Measurements from ENCODE around the gene RGS6.

Gene RGS6

DNA sequence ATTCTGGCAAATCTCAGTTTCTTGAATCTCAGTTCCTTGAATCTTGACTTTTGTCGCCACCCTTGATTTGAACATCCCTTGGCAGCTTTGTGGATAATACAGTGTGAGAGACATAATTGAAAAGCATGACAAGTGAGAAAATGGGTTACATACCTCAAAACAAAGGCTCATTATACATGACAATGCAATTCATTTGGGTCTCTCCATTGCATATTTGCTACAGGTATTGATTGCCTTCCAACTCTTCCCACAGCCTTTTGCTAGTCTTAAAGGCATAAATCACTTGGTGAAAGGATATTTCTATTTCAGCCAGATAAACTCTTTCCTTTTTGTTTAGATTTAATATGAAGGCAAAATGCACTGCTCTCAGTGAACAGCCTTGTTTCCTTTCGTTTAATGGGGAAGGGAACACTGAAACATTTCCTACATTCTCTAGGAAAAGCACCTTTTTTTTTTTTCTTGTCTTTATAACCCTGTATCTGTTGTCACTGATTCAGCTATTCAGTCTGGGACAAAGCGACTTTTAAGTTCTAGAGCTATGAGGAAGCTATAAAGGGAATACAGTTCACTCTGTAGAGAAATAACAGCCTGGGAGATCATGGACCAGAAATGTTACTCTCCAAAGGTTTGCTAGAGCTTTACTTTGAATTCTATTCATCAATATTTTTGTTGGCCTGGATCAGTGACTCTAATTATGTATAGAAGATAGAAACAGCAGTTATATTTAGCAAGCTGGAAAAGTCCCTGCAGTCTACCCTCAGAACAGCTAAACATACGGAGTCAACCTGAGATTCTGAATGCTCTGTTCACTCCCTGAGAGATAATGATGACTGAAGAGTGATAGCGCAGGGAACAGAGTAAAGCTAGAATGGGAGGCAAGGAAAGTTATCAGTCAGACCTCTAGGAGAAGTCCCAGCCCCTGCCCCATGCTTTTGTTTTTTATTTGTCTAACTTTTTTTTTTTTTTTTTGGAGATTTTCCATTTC is 311.4 kb downstream of the RGS6 start:
- Mint-ChIP-seq H3K36me3 (no peaks in the 10 kb centered on the region), H3K4me3 (no peak overlapping the region), H3K9me3 (peaks cover 5% of the 10 kb centered on the region), H3K27me3 (peaks cover 26% of the 10 kb centered on the region), H3K4me1 (no peaks in the 10 kb centered on the region), H3K27ac (no peak overlapping the region)

DNA sequence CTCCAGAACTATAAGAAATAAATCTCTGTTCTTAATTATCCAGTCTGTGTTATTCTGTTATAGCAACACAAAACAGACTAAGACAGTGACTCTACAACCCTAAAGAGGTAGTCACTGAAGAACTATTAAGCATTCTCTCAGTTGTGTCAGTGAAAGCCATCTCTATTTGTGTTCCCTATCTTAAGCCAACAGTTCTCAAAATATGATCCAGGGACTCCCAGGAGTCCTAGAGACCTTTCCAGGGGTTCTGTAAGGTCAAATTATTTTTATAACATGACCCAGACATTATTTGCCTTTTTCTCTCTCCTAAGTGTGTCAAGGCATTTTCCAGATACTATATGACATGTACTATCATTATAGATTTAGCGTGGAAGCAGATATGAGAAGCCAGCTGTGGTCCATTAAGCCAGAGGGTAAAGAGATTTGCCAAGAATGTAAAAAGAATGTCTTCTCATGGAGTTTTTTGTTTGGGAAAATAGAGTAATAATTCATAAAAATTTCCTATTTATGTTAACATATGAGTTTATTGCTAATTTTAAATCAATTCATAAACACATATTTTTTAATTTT is 315.8 kb downstream of the RGS6 start:
- no peaks in the 10 kb centered on the region for H3K4me1 Mint-ChIP-seq
- H3K4me3 Mint-ChIP-seq, result no peak overlapping the region
- no peaks in the 10 kb centered on the region for H3K36me3 Mint-ChIP-seq
- H3K9me3 Mint-ChIP-seq, result peaks cover 9% of the 10 kb centered on the region
- H3K27me3 Mint-ChIP-seq, result peaks cover 30% of the 10 kb centered on the region
- H3K27ac Mint-ChIP-seq, result no peak overlapping the region

DNA sequence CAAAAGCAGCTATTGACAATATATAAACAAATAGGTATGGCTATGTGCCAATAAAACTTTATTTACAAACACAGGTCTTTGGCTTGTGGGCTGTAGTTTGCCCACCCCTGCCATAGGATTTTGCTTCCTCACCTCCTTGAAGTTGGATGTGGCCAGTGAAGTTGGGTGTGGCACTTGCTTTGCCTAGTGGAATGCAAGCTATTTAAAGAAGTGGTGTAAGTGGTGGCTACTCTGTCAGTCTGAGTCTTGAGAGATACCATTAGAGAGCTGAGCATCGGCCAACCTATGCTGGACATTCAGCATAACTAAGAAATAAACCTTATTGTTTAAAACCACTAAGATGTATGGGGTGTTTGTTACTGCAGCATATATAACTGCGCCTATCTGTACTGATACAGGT is 321.3 kb downstream of the RGS6 start:
- H3K4me1 Mint-ChIP-seq, result peaks cover 3% of the 10 kb centered on the region
- peaks cover 8% of the 10 kb centered on the region for H3K27me3 Mint-ChIP-seq
- peaks cover 4% of the 10 kb centered on the region for H3K9me3 Mint-ChIP-seq
- no peak overlapping the region for H3K4me3 Mint-ChIP-seq
- H3K27ac Mint-ChIP-seq, result no peak overlapping the region
- no peaks in the 10 kb centered on the region for H3K36me3 Mint-ChIP-seq

DNA sequence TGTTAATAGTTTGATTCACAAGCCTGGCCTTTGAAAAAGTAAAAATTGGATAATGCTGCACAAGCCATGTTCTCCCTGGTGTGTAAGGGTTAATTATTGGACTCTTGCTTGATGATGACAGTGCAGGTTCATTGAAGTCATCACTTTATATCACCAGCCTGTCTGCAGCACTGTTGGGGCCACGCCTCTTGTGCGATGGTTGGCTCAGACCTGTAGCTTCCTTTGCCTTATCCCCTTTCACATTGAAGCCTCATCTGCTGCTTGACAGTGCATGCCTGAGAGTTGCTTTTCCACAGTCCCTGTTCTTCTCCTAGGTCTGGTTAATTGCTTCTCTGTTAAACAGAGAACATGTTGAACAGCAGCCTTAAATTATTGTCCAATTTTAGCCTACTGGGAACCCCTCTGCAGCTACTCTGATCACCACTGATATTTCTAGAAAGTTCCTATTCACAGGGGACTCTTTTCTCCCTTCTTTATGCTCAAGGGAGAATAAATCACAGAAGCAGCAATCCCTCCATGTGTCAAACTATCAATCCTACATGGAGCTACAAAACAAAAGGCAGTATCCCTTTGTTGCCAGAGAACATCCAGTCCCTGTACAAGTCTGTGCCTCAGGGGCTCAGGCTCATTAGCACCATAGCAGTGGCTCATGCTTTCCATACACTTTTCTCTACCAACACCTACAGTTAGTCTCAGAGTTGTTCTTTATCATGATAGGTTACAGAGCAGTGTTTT is 322.1 kb downstream of the RGS6 start:
- Mint-ChIP-seq H3K27me3 (peaks cover 3% of the 10 kb centered on the region), H3K4me3 (no peak overlapping the region), H3K36me3 (no peaks in the 10 kb centered on the region), H3K4me1 (peaks cover 3% of the 10 kb centered on the region), H3K9me3 (peaks cover 2% of the 10 kb centered on the region), H3K27ac (no peak overlapping the region)

DNA sequence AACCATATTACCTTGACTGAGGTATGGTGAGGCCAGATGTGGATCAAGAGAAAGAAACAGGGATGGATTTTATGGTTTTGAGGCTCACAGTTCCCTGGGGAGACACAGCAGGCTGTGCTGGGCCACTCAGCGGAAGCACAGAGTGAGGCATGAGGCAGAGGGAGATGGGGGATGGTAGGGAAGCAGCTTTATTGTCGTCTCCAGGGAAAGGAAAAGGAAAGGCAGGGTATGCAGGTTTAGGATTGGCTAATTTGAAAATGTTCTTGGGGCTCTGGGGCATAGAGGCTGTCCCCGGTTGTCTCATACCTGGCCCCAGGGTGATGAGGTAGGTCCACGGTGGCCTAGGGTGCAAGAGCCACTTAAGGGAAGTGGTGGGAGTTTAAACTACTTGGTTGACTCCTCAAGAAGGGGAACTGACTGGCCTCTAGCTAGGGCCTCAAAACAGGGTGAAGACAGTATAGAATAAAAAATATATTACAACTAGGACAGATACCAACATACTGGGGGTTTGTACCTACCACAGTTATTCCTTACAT is 322.8 kb downstream of the RGS6 start:
- Mint-ChIP-seq H3K27me3 (peaks cover 3% of the 10 kb centered on the region), H3K4me1 (peaks cover 3% of the 10 kb centered on the region), H3K36me3 (no peaks in the 10 kb centered on the region), H3K4me3 (no peak overlapping the region), H3K27ac (no peak overlapping the region), H3K9me3 (peaks cover under 1% of the 10 kb centered on the region)

DNA sequence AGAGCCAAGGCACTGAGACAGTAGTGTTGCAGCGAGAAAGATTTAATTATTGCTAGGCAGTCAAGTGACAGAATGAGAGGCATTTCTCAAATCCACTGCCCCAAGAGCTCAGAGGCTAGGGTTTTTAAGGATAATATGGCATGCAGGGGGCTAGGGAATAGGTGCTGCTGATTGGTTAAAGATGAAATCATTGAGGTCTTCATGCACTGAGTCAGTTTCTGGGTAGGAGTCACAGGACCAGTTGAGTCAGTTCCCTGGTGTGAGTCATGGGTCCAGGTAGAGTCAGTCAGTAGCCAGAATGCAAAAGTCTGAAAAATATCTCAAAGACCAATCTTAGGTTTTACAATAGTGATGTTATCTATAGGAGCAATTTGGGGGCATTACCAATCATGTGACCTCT is 323.8 kb downstream of the RGS6 start:
- no peak overlapping the region for H3K4me3 Mint-ChIP-seq
- peaks cover 3% of the 10 kb centered on the region for H3K4me1 Mint-ChIP-seq
- H3K27ac Mint-ChIP-seq, result no peak overlapping the region
- H3K27me3 Mint-ChIP-seq, result peaks cover 3% of the 10 kb centered on the region
- H3K9me3 Mint-ChIP-seq, result peaks cover 3% of the 10 kb centered on the region
- no peaks in the 10 kb centered on the region for H3K36me3 Mint-ChIP-seq

DNA sequence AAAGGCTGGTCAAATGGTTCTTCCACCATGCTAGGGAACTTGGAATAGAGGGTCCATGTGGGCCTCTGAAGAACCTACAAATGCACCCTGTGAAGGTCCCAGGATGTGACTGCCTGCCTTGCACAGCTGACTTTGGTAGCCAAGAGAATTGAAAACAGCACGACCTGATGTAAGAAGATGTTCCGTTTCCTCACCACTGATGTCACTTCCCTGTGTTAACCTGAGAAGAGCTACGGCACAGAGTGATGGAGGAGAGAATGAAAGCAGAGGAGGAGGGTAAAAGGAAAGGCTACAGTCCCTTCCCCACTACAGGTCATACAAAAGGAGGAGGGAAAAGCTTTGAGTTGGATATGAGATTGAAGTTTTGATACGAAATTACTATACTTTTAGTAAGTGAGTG is 328.8 kb downstream of the RGS6 start:
- Mint-ChIP-seq H3K4me1 (no peaks in the 10 kb centered on the region), H3K27ac (no peak overlapping the region), H3K27me3 (peaks cover 5% of the 10 kb centered on the region), H3K36me3 (no peaks in the 10 kb centered on the region), H3K4me3 (no peak overlapping the region), H3K9me3 (peaks cover 7% of the 10 kb centered on the region)

DNA sequence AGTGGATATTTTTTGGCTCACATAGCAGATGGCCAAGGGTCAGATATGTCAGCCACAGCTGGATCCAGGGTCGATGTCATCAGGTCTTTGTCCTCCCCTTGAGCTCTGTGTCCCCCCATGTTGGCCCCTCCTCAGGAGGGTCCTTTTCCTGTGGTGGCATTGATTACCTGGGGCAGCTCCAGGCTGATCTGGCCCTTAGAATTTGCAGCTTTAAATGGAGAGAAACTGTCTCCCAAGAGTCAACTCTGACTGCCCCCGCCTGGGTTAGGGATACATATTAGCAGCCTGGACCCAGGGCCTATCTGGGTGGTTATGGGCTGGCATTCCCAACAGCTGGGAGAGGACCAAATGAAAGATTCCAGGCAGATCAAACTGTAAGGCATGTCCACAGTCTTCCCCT is 330.5 kb downstream of the RGS6 start:
- Mint-ChIP-seq H3K9me3 (peaks cover 7% of the 10 kb centered on the region), H3K36me3 (no peaks in the 10 kb centered on the region), H3K27ac (no peak overlapping the region), H3K27me3 (peaks cover 3% of the 10 kb centered on the region), H3K4me3 (no peak overlapping the region), H3K4me1 (no peaks in the 10 kb centered on the region)

DNA sequence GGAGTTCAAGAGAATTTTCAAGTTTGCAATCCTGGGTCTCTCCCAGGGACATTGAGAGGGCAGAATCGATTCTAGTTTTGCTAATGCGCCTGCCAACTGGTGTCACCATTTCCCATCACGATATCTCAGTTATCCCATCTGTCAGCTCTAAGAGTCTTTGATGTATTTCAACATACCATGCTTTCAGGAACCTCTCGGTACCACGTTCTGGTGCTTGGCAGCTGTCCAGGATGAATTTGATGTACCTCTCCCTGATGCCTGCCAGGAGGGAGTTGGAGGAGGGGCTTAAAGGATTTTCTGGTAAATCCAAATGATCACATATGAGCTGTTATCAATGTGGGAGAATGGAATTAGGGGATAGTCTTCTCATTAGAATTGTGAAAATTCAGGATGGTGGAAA is 332.5 kb downstream of the RGS6 start:
- Mint-ChIP-seq H3K9me3 (peaks cover 7% of the 10 kb centered on the region), H3K27ac (no peak overlapping the region), H3K4me1 (no peaks in the 10 kb centered on the region), H3K27me3 (peaks cover 6% of the 10 kb centered on the region), H3K36me3 (no peaks in the 10 kb centered on the region), H3K4me3 (no peak overlapping the region)

DNA sequence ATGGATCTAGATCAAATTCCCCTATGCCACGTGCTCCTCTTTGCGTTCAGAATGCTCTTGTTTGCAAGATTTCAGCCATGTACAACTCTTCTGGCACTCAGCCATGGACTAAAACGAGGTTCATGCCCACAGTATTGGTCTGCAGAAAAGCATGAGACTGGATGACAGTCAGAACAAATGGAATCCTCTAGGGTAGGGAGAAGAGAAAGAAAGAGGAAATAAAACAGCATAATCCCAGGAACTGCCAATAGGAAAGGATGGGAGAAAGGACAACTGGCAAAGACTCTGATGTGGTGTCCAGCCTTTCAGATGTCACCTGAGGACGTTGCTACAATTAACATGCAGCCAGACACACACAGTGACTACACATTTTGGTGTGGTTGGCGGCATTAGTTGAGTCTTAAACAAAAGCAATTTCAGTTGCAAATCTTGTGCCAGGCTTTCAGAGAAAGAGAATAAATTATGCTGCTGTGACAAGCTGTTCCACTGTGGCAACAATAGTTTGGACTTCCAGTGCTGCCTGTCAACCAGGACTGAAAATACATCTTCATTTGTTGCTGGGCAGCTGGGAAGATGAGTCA is 338.0 kb downstream of the RGS6 start:
- no peak overlapping the region for H3K4me3 Mint-ChIP-seq
- H3K27ac Mint-ChIP-seq, result no peak overlapping the region
- no peaks in the 10 kb centered on the region for H3K4me1 Mint-ChIP-seq
- peaks cover 1% of the 10 kb centered on the region for H3K36me3 Mint-ChIP-seq
- no peaks in the 10 kb centered on the region for H3K9me3 Mint-ChIP-seq
- H3K27me3 Mint-ChIP-seq, result peaks cover 7% of the 10 kb centered on the region

DNA sequence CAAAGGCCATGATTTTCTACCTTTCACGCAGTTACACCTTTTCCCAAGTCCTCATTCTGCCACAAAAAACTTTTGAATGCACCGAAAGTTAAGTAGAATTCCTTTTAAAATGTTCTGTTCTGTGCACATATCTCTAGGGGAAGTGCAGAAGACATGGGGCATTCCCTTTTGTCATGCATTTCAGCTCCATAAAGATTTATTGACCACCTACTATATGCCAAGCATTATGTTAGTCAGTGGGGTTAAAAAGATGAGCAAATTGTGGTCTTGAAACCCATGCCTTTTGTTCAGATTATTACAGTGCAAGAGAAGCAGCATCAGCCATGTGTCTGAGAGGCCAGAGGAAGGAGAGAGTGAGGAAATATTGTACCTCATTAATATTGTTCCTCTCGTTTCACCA is 338.5 kb downstream of the RGS6 start:
- H3K4me1 Mint-ChIP-seq, result no peaks in the 10 kb centered on the region
- H3K9me3 Mint-ChIP-seq, result no peaks in the 10 kb centered on the region
- peaks cover 1% of the 10 kb centered on the region for H3K36me3 Mint-ChIP-seq
- no peak overlapping the region for H3K4me3 Mint-ChIP-seq
- peaks cover 7% of the 10 kb centered on the region for H3K27me3 Mint-ChIP-seq
- no peak overlapping the region for H3K27ac Mint-ChIP-seq

DNA sequence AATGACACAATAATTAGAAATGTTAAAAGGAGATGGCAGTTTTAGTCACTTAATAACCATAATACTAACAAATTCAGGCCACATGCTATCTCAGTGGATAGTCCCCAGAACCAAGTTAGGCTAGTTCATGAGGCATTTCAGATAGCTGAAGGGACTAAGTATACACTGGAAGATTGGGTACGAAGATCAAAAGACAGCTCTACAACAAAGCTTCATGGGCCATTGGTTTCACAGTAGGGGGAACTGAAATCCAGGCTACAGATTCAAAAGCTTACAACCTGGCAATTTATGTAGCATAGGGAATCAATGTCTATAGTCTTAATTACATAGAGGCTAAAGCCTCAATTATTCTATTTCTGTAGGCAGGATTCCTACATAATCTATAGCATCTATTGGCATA is 343.0 kb downstream of the RGS6 start:
- Mint-ChIP-seq H3K4me3 (no peak overlapping the region), H3K4me1 (no peaks in the 10 kb centered on the region), H3K36me3 (no peaks in the 10 kb centered on the region), H3K27me3 (no peaks in the 10 kb centered on the region), H3K27ac (no peak overlapping the region), H3K9me3 (no peaks in the 10 kb centered on the region)

DNA sequence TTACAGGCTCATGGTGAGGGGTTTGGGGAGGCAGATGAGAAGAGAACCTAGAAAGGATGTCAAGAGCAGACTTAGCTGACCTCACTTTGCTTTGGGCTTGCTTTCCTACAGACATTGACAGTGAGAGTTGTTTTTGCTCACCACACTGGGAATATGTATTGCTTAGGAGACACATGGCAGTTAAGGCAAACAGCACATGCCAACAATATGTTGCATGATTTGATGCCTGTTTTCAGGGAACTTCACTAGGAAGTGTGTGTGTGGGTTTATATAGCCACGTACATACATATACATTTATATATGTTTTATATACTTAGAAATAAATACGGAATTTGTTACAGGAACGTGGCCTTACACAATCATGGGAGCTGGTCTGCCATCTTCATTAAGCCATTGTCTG is 346.1 kb downstream of the RGS6 start:
- no peaks in the 10 kb centered on the region for H3K4me1 Mint-ChIP-seq
- H3K36me3 Mint-ChIP-seq, result no peaks in the 10 kb centered on the region
- H3K4me3 Mint-ChIP-seq, result no peak overlapping the region
- no peak overlapping the region for H3K27ac Mint-ChIP-seq
- H3K27me3 Mint-ChIP-seq, result peaks cover 2% of the 10 kb centered on the region
- H3K9me3 Mint-ChIP-seq, result peaks cover under 1% of the 10 kb centered on the region

DNA sequence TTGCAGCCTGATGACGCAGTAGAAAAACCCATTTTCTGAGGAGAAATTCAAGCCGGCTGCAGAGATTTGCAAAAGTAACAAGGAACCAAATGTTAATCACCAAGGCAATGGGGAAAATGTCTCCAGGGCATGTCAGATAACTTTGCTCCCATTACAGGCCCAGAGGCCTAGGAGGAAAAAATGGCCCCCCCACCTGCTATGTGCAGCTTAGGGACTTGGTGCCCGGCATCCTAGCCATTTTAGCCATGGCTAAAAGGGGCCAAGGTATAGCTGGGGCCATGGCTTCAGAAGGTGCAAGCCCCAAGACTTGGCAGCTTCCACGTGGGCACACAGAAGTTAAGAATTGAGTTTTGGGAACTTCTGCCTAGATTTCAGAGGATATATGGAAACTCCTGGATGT is 351.9 kb downstream of the RGS6 start:
- Mint-ChIP-seq H3K27ac (no peak overlapping the region), H3K27me3 (peaks cover 6% of the 10 kb centered on the region), H3K4me3 (no peak overlapping the region), H3K36me3 (peaks cover 2% of the 10 kb centered on the region), H3K4me1 (no peaks in the 10 kb centered on the region), H3K9me3 (peaks cover 17% of the 10 kb centered on the region)

DNA sequence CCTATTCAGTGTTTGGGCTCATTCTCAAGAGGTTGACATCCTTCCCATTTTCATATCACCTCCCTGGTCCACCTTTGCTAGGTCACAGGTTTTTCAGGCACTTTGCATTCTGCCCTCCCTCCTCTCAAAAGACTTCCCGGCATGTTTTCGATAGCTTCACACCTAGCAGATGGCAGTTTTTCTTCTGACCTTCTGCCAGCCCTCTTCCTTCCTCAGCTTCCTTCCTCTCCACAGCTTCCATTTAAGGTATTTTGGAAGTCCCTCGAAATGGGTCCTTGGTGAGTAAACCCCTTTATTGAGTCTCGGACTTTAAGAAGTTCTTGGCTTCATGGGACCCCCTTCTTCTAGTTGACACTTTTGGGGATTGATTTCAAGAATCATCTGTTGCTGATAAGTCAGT is 358.0 kb downstream of the RGS6 start:
- Mint-ChIP-seq H3K4me3 (no peak overlapping the region), H3K9me3 (peaks cover 9% of the 10 kb centered on the region), H3K27ac (no peak overlapping the region), H3K36me3 (no peaks in the 10 kb centered on the region), H3K4me1 (no peaks in the 10 kb centered on the region), H3K27me3 (peaks cover 9% of the 10 kb centered on the region)
